Heart left ventricle (tissue), 13 donors: Measurements from ENCODE around the gene GNG7.

Experiments used
- POLR2A ChIP-seq, 2 donors: fragments of 450-650 bp; IDR thresholded peaks; one replicate each; pipeline ENCODE4 v1.6.1; 2017; ENCODE audit warnings: antibody characterized with exemption in 2 of 2, mild to moderate bottlenecking in 2 of 2, moderate library complexity in 2 of 2
- TF ChIP-seq, protein P1 (sequence below), 12 donors: fragments of 200-600 bp; sonication (generic) in 4 of 12; IDR thresholded peaks; one replicate each; pipeline versions ENCODE4 v1.5.0 to v1.8.0; 2018 to 2022; ENCODE audit warnings: antibody characterized with exemption in 12 of 12, mild to moderate bottlenecking in 5 of 12
- donor health status: ischemic (EF 13 %, LVEDD 7.1; RV severe dilation, severe dysfunction).
- donor health status: DM: no; HTN: yes; CAD: no.
- donor health status: DM: no; HTN: no; CAD: no.
- donor health status: ischemic (EF 25% LVEDD 6.9; RV normal size, moderate dysfunction).
- donor health status: ischemic (EF 25% LVEDD 5.7; RV mildly dilated, moderate dysfunction).
- donor health status: ischemic (EF 35%, LVEDD 5.7; RV mildly dilated, moderate dysfunction).
- donor health status: nonischemic (EF 11% LVEDD 7.7; RV severe dilation, severe dysfunction).
- donor health status: DM: yes; HTN: yes; CAD: no.
- donor health status: PGD.
- donor health status: ischemic (EF 29% LVEDD 5.4; RV normal size, mild dysfunction).
- donor health status: nonischemic (EF 23%, LVEDD 6.1; RV moderate dilation, normal function).

DNA sequence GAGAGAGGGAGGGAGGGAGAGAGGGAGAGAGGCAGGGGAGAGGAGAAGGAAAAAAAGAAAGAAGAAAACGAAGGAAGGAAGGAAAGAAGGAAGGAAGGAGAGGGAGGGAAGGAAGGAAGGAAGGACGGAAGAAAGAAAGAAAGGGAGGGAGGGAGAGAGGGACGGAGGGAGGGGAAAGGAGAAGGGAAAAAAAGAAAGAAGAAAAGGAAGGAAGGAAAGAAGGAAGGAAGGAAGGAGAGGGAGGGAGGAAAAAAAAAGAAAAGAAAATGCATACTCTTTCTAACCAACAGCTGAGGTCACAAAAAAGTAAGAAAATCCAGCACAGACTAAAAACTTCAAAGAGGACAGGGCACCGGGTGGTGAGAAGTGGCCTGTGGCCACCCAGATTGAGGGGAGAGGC lies 109.7 kb downstream of the GNG7 start:
- TF ChIP-seq POLR2A (IDR thresholded peaks at IDR 0.05) = no peak
- TF ChIP-seq, protein P1, sequence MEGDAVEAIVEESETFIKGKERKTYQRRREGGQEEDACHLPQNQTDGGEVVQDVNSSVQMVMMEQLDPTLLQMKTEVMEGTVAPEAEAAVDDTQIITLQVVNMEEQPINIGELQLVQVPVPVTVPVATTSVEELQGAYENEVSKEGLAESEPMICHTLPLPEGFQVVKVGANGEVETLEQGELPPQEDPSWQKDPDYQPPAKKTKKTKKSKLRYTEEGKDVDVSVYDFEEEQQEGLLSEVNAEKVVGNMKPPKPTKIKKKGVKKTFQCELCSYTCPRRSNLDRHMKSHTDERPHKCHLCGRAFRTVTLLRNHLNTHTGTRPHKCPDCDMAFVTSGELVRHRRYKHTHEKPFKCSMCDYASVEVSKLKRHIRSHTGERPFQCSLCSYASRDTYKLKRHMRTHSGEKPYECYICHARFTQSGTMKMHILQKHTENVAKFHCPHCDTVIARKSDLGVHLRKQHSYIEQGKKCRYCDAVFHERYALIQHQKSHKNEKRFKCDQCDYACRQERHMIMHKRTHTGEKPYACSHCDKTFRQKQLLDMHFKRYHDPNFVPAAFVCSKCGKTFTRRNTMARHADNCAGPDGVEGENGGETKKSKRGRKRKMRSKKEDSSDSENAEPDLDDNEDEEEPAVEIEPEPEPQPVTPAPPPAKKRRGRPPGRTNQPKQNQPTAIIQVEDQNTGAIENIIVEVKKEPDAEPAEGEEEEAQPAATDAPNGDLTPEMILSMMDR (IDR thresholded peaks at IDR 0.05) = no peak
